SK-N-SH (cell line): ENCODE data around the gene SNAP91. TPM values are rescaled to one million over a fixed set of nuclear protein-coding genes. Genes with fewer than 3 reads are reported as not detected.

ENCODE experiments used
- CTCF ChIA-PET: fragments of 300-600, 350-600 bp; formaldehyde crosslinking; extraction: SDS; loops from one replicate; lab custom pipeline; 2021; lab: Yijun Ruan, JAX
- POLR2A ChIA-PET: fragments of 350-600 bp; sonication (Branson Sonifier 250); formaldehyde crosslinking; extraction: SDS; loops from one replicate; lab custom pipeline; 2020; ENCODE audit warnings: antibody characterized with exemption, inconsistent platforms; lab: Yijun Ruan, JAX
- DNase-seq: peaks from one replicate; pipeline ENCODE4 v3.0.0; 2012
- H2AFZ ChIP-seq: fragments of 200-600 bp; sonication (generic); 2 replicates; pipeline ENCODE4 v1.8.1; 2016; ENCODE audit warnings: antibody characterized with exemption, mild to moderate bottlenecking, low read depth
- H3F3A ChIP-seq: fragments of 200-600 bp; sonication (generic); replicated peaks from 2 replicates; pipeline ENCODE3; 2016; ENCODE audit warnings: antibody characterized with exemption, mild to moderate bottlenecking; ENCODE audit not compliant: insufficient read depth
- H3K27ac ChIP-seq, 2 experiments: fragments of 200-500 bp in 1 of 2; fragments of 200-600 bp in 1 of 2; sonication (Bioruptor generic) in 1 of 2; sonication (generic), shearing (Covaris generic) in 1 of 2; 2 replicates each; pipeline versions ENCODE4 v1.5.1 to v1.6.1; 2014 to 2016; ENCODE audit warnings: low read depth in 2 of 2, inconsistent platforms in 1 of 2, low read length in 1 of 2, mild to moderate bottlenecking in 1 of 2, mixed read lengths in 1 of 2
- H3K27me3 ChIP-seq: fragments of 200-600 bp; sonication (generic), shearing (Covaris generic); 2 replicates; pipeline ENCODE4 v1.6.1; 2016; ENCODE audit warnings: mixed run types; ENCODE audit not compliant: insufficient read depth
- H3K36me3 ChIP-seq, 2 experiments: fragments of 200-500 bp in 1 of 2; fragments of 200-600 bp in 1 of 2; sonication (Bioruptor generic) in 1 of 2; sonication (generic) in 1 of 2; replicated peaks in 1 of 2; 2 replicates each; pipeline versions ENCODE3 to v1.5.1; 2014 to 2016; ENCODE audit warnings: low read length in 1 of 2, mild to moderate bottlenecking in 1 of 2; ENCODE audit not compliant: insufficient read depth in 2 of 2, control insufficient read depth in 1 of 2
- H3K4me1 ChIP-seq, 2 experiments: fragments of 200-500 bp in 1 of 2; fragments of 200-600 bp in 1 of 2; sonication (Bioruptor generic) in 1 of 2; sonication (generic), shearing (Covaris generic) in 1 of 2; 2 replicates each; pipeline versions ENCODE4 v1.5.1 to v1.6.1; 2014 to 2016; ENCODE audit warnings: low read depth in 1 of 2, low read length in 1 of 2, mixed run types in 1 of 2; ENCODE audit not compliant: insufficient read depth in 2 of 2, control insufficient read depth in 1 of 2
- H3K4me2 ChIP-seq: fragments of 200-600 bp; sonication (generic), shearing (Covaris generic); 2 replicates; pipeline ENCODE4 v1.6.1; 2017; ENCODE audit warnings: mixed run types
- H3K4me3 ChIP-seq, 2 experiments: fragments of 200-500 bp in 1 of 2; fragments of 200-600 bp in 1 of 2; sonication (Bioruptor generic) in 1 of 2; sonication (generic), shearing (Covaris generic) in 1 of 2; 2 replicates each; pipeline versions ENCODE4 v1.5.1 to v1.8.1; 2014 to 2016; ENCODE audit warnings: low read depth in 2 of 2, inconsistent platforms in 1 of 2, low read length in 1 of 2, mild to moderate bottlenecking in 1 of 2, mixed read lengths in 1 of 2, moderate library complexity in 1 of 2
- H3K79me2 ChIP-seq: fragments of 200-600 bp; sonication (generic); 2 replicates; pipeline ENCODE4 v1.8.1; 2017; ENCODE audit warnings: mild to moderate bottlenecking; ENCODE audit not compliant: insufficient read depth
- H3K9ac ChIP-seq: fragments of 200-600 bp; sonication (generic); 2 replicates; pipeline ENCODE4 v1.6.1; 2017; ENCODE audit warnings: mixed run types
- H3K9me2 ChIP-seq: fragments of 200-600 bp; sonication (generic); 2 replicates; pipeline ENCODE4 v1.6.1; 2017; ENCODE audit warnings: mixed run types
- H3K9me3 ChIP-seq: fragments of 200-600 bp; sonication (generic); 2 replicates; pipeline ENCODE4 v1.6.1; 2017; ENCODE audit warnings: mixed run types, mild to moderate bottlenecking, moderate library complexity
- H4K20me1 ChIP-seq: fragments of 200-600 bp; sonication (generic); 2 replicates; pipeline ENCODE4 v1.6.1; 2017; ENCODE audit warnings: mild to moderate bottlenecking, mixed run types; ENCODE audit not compliant: insufficient read depth
- CHD2 ChIP-seq: fragments of 150-350 bp; IDR thresholded peaks from 2 replicates; pipeline ENCODE4 v1.6.1; 2018; ENCODE audit warnings: low read length; ENCODE audit not compliant: partially characterized antibody
- ELF1 ChIP-seq: IDR thresholded peaks from 2 replicates; pipeline ENCODE4 v1.4.0; 2012
- FOSL2 ChIP-seq: IDR thresholded peaks from 2 replicates; pipeline ENCODE4 v1.4.0; 2012; ENCODE audit warnings: low read depth, mild to moderate bottlenecking, moderate library complexity, borderline replicate concordance
- FOXJ3 ChIP-seq: sonication (generic); formaldehyde crosslinking; IDR thresholded peaks from 2 replicates; pipeline ENCODE4 v1.5.1; 2020; ENCODE audit warnings: mild to moderate bottlenecking, missing genetic modification reagents
- FOXM1 ChIP-seq: IDR thresholded peaks from 2 replicates; pipeline ENCODE4 v1.4.0; 2012; ENCODE audit warnings: low read depth, mild to moderate bottlenecking
- GATA2 ChIP-seq: sonication (generic); formaldehyde crosslinking; IDR thresholded peaks from 2 replicates; pipeline ENCODE4 v1.5.0; 2020; ENCODE audit warnings: mild to moderate bottlenecking, missing genetic modification reagents
- IRF3 ChIP-seq: fragments of 150-350 bp; IDR thresholded peaks from 2 replicates; pipeline ENCODE4 v1.6.1; 2016; ENCODE audit warnings: mild to moderate bottlenecking, low read depth, low read length
- NFIC ChIP-seq: IDR thresholded peaks from 2 replicates; pipeline ENCODE4 v1.4.0; 2012; ENCODE audit warnings: borderline replicate concordance
- NRF1 ChIP-seq: IDR thresholded peaks from 2 replicates; pipeline ENCODE4 v1.6.1; 2012; ENCODE audit warnings: low read depth, mild to moderate bottlenecking, low read length
- RCOR1 ChIP-seq: fragments of 150-350 bp; IDR thresholded peaks from 2 replicates; pipeline ENCODE4 v1.6.1; 2017; ENCODE audit warnings: antibody characterized with exemption, low read length
- RFX5 ChIP-seq: IDR thresholded peaks from 2 replicates; pipeline ENCODE4 v1.6.1; 2012; ENCODE audit warnings: mild to moderate bottlenecking, improper control_type of control experiment, low read length
- RXRA ChIP-seq: IDR thresholded peaks from 2 replicates; pipeline ENCODE4 v1.4.0; 2012; ENCODE audit warnings: low read depth, mild to moderate bottlenecking, borderline replicate concordance
- TAF1 ChIP-seq: IDR thresholded peaks from 2 replicates; pipeline ENCODE4 v1.6.1; 2012; ENCODE audit warnings: low read depth, mild to moderate bottlenecking, low read length, moderate library complexity, borderline replicate concordance
- TEAD4 ChIP-seq: IDR thresholded peaks from 2 replicates; pipeline ENCODE4 v1.4.0; 2012; ENCODE audit warnings: mild to moderate bottlenecking, borderline replicate concordance; ENCODE audit not compliant: insufficient read depth
- USF2 ChIP-seq: fragments of 150-350 bp; IDR thresholded peaks from 2 replicates; pipeline ENCODE4 v1.6.1; 2017; ENCODE audit warnings: antibody characterized with exemption, low read length, low read depth, borderline replicate concordance
- ZBTB33 ChIP-seq: IDR thresholded peaks from 2 replicates; pipeline ENCODE4 v1.4.0; 2012; ENCODE audit warnings: low read depth, borderline replicate concordance
- WGBS: methylation state at CpG from one replicate; pipeline ENCODE4 v1.1.6; 2017; ENCODE audit warnings: low lambda C conversion rate; 5-methylcytosine and 5-hydroxymethylcytosine counted together
- polyA plus RNA-seq, 3 experiments: library from polyadenylated mRNA; depleted of rRNA; stranded (reverse); fragments of >200 nt; gene quantifications; 2 replicates each; pipeline ENCODE4 v1.2.3, GENCODE V29; 2012
- TF ChIP-seq, protein P1 (sequence below): IDR thresholded peaks from 2 replicates; pipeline ENCODE4 v1.6.1; 2012; ENCODE audit warnings: mild to moderate bottlenecking, low read depth, low read length, moderate library complexity
- TF ChIP-seq, protein P2 (sequence below): IDR thresholded peaks from 2 replicates; pipeline ENCODE4 v1.4.0; 2012; ENCODE audit warnings: low read depth, borderline replicate concordance
- TF ChIP-seq, protein P3 (sequence below): IDR thresholded peaks from 2 replicates; pipeline ENCODE4 v1.4.0; 2012; ENCODE audit warnings: low read depth

Gene SNAP91
- polyA plus RNA-seq, 1 of the 3 experiments (the other 2 are of a cell fraction): 0.64 TPM

DNA sequence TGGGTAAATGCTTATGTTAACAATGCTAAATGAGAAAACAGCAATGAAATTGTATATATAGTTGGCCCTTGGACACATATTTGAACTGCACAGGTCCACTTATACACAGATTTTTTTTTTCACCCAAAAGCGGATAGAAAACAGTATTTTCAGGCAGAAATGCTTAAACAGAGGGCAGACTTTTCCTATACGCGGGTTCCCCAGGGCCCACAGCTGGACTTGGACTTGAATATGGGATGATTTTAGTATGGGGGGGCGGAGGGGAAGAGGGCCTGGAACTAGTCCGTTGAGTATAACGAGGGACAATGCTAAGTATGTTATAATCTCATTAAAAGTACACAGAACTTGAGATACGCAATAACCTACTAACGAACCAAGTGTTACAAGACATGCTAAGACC, 197.6 kb downstream of the SNAP91 start:
- H4K20me1 ChIP-seq: no peaks in the 10 kb centered on the region
- H3K4me2 ChIP-seq: no peak overlapping the region
- no peaks in the 10 kb centered on the region for H3F3A ChIP-seq
- no peaks in the 10 kb centered on the region for H3K79me2 ChIP-seq
- H3K36me3 ChIP-seq: no peaks in the 10 kb centered on the region
- POLR2A ChIA-PET: no interaction called here
- no peaks in the 10 kb centered on the region for H3K27me3 ChIP-seq
- no peak overlapping the region for H3K9ac ChIP-seq
- CTCF ChIA-PET: interaction anchor here (0.6 to 8.0 kb wide), 19 partner anchors 8 to 1276 kb away, joined by 3 to 293 read pairs (median 5); partner anchors contain the start of genes DOP1A, ME1 and UBE3D
- H2AFZ ChIP-seq: no peak overlapping the region
- DNase-seq: no peak
- no peaks in the 10 kb centered on the region for H3K9me3 ChIP-seq
- H3K27ac ChIP-seq: no peak overlapping the region
- H3K9me2 ChIP-seq: no peaks in the 10 kb centered on the region
- 89% methylated on average over 8 of the region's 8 CpGs for WGBS
- TF ChIP-seq RXRA: no peak
- TF ChIP-seq RCOR1: no peak
- peaks cover 0 to 4% of the 10 kb centered on the region in 2 experiments; a peak in 1 of 4 replicates for H3K4me1 ChIP-seq
- H3K4me3 ChIP-seq: no peak overlapping the region

- DNase-seq: no peak
- Histone ChIP-seq H3K9me3 (no peaks in the 10 kb centered on the region), H3K27ac (no peak overlapping the region), H3F3A (no peaks in the 10 kb centered on the region), H3K4me2 (no peak overlapping the region), H3K27me3 (no peaks in the 10 kb centered on the region), H3K9me2 (no peaks in the 10 kb centered on the region), H3K9ac (no peak overlapping the region), H3K4me1 (peaks cover 0 to 4% of the 10 kb centered on the region in 2 experiments; a peak in 1 of 4 replicates), H3K36me3 (no peaks in the 10 kb centered on the region), H3K4me3 (no peak overlapping the region), H2AFZ (no peak overlapping the region), H4K20me1 (no peaks in the 10 kb centered on the region), H3K79me2 (no peaks in the 10 kb centered on the region)
- 65% methylated on average over 3 of the region's 3 CpGs for WGBS
- CTCF ChIA-PET: interaction anchor here (0.9 to 8.0 kb wide), 13 partner anchors 7 to 443 kb away, joined by 3 to 293 read pairs (median 6); partner anchors contain the start of genes DOP1A, ME1 and UBE3D
- POLR2A ChIA-PET: no interaction called here
- TF ChIP-seq ELF1 (no peak), FOSL2 (no peak), NRF1 (no peak), ZBTB33 (no peak), FOXJ3 (no peak), USF2 (no peak), TEAD4 (no peak), IRF3 (no peak), CHD2 (no peak), RFX5 (no peak), GATA2 (CRISPR knock-in tag) (no peak), FOXM1 (no peak), NFIC (no peak), TAF1 (no peak)
- TF ChIP-seq, protein P1, sequence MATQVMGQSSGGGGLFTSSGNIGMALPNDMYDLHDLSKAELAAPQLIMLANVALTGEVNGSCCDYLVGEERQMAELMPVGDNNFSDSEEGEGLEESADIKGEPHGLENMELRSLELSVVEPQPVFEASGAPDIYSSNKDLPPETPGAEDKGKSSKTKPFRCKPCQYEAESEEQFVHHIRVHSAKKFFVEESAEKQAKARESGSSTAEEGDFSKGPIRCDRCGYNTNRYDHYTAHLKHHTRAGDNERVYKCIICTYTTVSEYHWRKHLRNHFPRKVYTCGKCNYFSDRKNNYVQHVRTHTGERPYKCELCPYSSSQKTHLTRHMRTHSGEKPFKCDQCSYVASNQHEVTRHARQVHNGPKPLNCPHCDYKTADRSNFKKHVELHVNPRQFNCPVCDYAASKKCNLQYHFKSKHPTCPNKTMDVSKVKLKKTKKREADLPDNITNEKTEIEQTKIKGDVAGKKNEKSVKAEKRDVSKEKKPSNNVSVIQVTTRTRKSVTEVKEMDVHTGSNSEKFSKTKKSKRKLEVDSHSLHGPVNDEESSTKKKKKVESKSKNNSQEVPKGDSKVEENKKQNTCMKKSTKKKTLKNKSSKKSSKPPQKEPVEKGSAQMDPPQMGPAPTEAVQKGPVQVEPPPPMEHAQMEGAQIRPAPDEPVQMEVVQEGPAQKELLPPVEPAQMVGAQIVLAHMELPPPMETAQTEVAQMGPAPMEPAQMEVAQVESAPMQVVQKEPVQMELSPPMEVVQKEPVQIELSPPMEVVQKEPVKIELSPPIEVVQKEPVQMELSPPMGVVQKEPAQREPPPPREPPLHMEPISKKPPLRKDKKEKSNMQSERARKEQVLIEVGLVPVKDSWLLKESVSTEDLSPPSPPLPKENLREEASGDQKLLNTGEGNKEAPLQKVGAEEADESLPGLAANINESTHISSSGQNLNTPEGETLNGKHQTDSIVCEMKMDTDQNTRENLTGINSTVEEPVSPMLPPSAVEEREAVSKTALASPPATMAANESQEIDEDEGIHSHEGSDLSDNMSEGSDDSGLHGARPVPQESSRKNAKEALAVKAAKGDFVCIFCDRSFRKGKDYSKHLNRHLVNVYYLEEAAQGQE: no peak
- TF ChIP-seq, protein P2, sequence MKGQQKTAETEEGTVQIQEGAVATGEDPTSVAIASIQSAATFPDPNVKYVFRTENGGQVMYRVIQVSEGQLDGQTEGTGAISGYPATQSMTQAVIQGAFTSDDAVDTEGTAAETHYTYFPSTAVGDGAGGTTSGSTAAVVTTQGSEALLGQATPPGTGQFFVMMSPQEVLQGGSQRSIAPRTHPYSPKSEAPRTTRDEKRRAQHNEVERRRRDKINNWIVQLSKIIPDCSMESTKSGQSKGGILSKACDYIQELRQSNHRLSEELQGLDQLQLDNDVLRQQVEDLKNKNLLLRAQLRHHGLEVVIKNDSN: no peak
- TF ChIP-seq, protein P3, sequence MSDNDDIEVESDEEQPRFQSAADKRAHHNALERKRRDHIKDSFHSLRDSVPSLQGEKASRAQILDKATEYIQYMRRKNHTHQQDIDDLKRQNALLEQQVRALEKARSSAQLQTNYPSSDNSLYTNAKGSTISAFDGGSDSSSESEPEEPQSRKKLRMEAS: no peak
These were observed 198.1 kb downstream of the SNAP91 start for GRCh38 chr6:83510791-83511190.
